ENCODE measurements around the gene PCSK9.

Gene PCSK9

GRCh38 chr1:55084257-55084656, 44.9 kb downstream of the PCSK9 start:
- DNase-seq (ENCODE audit: extremely low read depth, low read depth) = no peak
- no peak for TF ChIP-seq CTCF (IDR thresholded peaks at IDR 0.05; ENCODE audit: low read depth, low read length)

GRCh38 chr1:55087439-55087838, 48.1 kb downstream of the PCSK9 start:
- no peak for DNase-seq (ENCODE audit: extremely low read depth, low read depth)
- no peak for TF ChIP-seq CTCF (IDR thresholded peaks at IDR 0.05; ENCODE audit: low read depth, low read length)

GRCh38 chr1:55088413-55088812, 49.1 kb downstream of the PCSK9 start:
- TF ChIP-seq CTCF (IDR thresholded peaks at IDR 0.05; ENCODE audit: low read depth, low read length) = no peak
- DNase-seq (ENCODE audit: extremely low read depth, low read depth) = no peak

GRCh38 chr1:55089683-55090082, 50.3 kb downstream of the PCSK9 start:
- no peak for TF ChIP-seq CTCF (IDR thresholded peaks at IDR 0.05; ENCODE audit: low read depth, low read length)
- no peak for DNase-seq (ENCODE audit: extremely low read depth, low read depth)

- no peak for DNase-seq (ENCODE audit: extremely low read depth, low read depth)
- TF ChIP-seq CTCF (IDR thresholded peaks at IDR 0.05; ENCODE audit: low read depth, low read length) = no peak
Observed at GRCh38 chr1:55092475-55092874, 53.1 kb downstream of the PCSK9 start.

GRCh38 chr1:55095095-55095494, 55.7 kb downstream of the PCSK9 start:
- TF ChIP-seq CTCF (IDR thresholded peaks at IDR 0.05; ENCODE audit: low read depth, low read length) = no peak
- DNase-seq (ENCODE audit: extremely low read depth, low read depth) = no peak

GRCh38 chr1:55103891-55104290, 64.5 kb downstream of the PCSK9 start:
- TF ChIP-seq CTCF (IDR thresholded peaks at IDR 0.05; ENCODE audit: low read depth, low read length) = no peak
- no peak for DNase-seq (ENCODE audit: extremely low read depth, low read depth)
